Nephron (organoid): ENCODE data around the gene LRFN2.

Experiments used
- H3K27ac Mint-ChIP-seq, 3 experiments: 2 replicates each; pipeline ENCODE4 v1.8.0; 2020; ENCODE audit warnings: mixed read lengths in 3 of 3, mild to moderate bottlenecking in 2 of 3, moderate library complexity in 1 of 3
- H3K27me3 Mint-ChIP-seq: 2 replicates; pipeline ENCODE4 v1.8.0; 2021; ENCODE audit warnings: low read depth, mild to moderate bottlenecking, moderate library complexity, mixed read lengths
- H3K36me3 Mint-ChIP-seq: 2 replicates; pipeline ENCODE4 v1.8.0; 2020; ENCODE audit warnings: low read depth, mixed read lengths
- H3K4me1 Mint-ChIP-seq: 2 replicates; pipeline ENCODE4 v1.8.0; 2020; ENCODE audit warnings: mixed read lengths
- H3K4me3 Mint-ChIP-seq, 3 experiments: 2 replicates each; pipeline ENCODE4 v1.8.0; 2020; ENCODE audit warnings: mild to moderate bottlenecking in 3 of 3, mixed read lengths in 3 of 3, moderate library complexity in 2 of 3
- H3K9me3 Mint-ChIP-seq: 2 replicates; pipeline ENCODE4 v1.8.0; 2020; ENCODE audit warnings: mixed read lengths
- TF ChIP-seq, protein P1 (sequence below), 3 experiments: fragments of 200-600 bp; sonication (generic); IDR thresholded peaks; one replicate each; pipeline ENCODE4 v1.5.0; 2021; ENCODE audit warnings: antibody characterized with exemption in 3 of 3; ENCODE audit not compliant: unreplicated experiment in 3 of 3

Gene LRFN2

DNA sequence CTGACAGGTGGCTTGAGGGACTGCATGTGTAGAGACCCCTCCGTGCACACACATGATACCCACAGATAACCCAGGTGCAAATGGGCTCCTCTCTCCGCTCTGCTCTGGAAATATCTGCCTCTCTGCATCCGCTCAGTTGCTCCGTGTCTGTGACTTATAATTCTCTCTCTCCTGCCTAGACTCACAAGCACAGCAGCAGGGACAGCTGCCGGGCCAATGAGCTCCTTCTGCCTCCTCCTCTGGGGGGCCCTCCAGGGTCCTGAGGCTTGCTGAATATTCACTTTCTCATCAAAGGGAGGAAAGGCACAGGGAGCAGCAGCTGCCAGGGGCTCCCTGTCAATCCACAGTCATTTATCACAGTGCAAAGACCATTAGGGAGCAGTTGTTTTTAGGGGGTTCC is 24.1 kb downstream of the LRFN2 start:
- TF ChIP-seq, protein P1, sequence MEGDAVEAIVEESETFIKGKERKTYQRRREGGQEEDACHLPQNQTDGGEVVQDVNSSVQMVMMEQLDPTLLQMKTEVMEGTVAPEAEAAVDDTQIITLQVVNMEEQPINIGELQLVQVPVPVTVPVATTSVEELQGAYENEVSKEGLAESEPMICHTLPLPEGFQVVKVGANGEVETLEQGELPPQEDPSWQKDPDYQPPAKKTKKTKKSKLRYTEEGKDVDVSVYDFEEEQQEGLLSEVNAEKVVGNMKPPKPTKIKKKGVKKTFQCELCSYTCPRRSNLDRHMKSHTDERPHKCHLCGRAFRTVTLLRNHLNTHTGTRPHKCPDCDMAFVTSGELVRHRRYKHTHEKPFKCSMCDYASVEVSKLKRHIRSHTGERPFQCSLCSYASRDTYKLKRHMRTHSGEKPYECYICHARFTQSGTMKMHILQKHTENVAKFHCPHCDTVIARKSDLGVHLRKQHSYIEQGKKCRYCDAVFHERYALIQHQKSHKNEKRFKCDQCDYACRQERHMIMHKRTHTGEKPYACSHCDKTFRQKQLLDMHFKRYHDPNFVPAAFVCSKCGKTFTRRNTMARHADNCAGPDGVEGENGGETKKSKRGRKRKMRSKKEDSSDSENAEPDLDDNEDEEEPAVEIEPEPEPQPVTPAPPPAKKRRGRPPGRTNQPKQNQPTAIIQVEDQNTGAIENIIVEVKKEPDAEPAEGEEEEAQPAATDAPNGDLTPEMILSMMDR (IDR thresholded peaks at IDR 0.05; ENCODE audit: unreplicated experiment in 3 of 3): no peak
- Mint-ChIP-seq H3K27ac (peak overlapping the region in 1 of 3 experiments; percentile 9), H3K36me3 (no peaks in the 10 kb centered on the region), H3K4me1 (peaks cover 29% of the 10 kb centered on the region), H3K27me3 (peaks cover 25% of the 10 kb centered on the region), H3K4me3 (no peak overlapping the region), H3K9me3 (no peaks in the 10 kb centered on the region)

DNA sequence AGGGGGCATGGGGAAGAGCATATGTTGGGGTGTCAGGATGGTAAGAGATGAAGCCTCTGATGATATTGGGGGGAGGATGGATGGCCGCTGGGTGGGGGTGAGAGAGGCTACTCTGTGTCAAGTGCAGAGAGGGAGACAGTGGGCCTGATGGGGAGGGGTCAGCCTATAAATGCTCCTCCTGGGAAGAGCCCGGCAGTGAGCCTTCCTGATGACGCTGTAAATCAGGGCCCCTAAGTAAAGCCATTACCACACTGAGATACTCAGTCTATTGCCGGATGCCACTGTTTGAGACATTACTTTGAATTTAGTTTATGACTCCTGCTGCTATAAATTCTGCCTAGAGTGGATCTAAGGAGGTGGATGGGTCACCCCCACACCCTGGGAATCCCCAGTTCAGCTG is 28.1 kb downstream of the LRFN2 start:
- Mint-ChIP-seq H3K27ac (no peak overlapping the region), H3K4me1 (peaks cover 29% of the 10 kb centered on the region), H3K9me3 (no peaks in the 10 kb centered on the region), H3K36me3 (no peaks in the 10 kb centered on the region), H3K4me3 (no peak overlapping the region), H3K27me3 (peaks cover 46% of the 10 kb centered on the region)
- TF ChIP-seq, protein P1 (IDR thresholded peaks at IDR 0.05; ENCODE audit: unreplicated experiment in 3 of 3): no peak

DNA sequence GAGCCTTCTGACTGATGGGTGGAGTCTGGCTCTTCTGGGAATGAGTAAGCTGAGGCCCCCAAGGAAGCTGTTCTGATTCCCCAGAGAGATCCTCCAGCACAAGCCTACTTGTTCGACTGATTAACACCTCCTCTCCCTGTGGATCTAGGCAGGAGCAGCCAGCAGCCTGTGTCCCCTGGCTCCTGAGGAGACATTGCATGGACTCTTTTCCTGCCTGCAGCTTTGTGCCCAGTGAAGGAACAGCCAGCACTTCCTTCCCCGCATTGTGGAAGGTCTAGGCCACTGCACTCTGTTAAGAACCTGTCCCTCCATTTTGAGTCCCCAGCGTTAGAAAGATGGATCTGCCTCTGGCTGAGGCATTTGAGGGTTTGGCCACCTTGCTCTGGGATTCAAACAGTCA is 29.1 kb downstream of the LRFN2 start:
- Mint-ChIP-seq H3K27me3 (peaks cover 42% of the 10 kb centered on the region), H3K36me3 (no peaks in the 10 kb centered on the region), H3K4me1 (peaks cover 26% of the 10 kb centered on the region), H3K4me3 (no peak overlapping the region), H3K27ac (no peak overlapping the region), H3K9me3 (no peaks in the 10 kb centered on the region)
- TF ChIP-seq, protein P1 (IDR thresholded peaks at IDR 0.05; ENCODE audit: unreplicated experiment in 3 of 3): no peak

DNA sequence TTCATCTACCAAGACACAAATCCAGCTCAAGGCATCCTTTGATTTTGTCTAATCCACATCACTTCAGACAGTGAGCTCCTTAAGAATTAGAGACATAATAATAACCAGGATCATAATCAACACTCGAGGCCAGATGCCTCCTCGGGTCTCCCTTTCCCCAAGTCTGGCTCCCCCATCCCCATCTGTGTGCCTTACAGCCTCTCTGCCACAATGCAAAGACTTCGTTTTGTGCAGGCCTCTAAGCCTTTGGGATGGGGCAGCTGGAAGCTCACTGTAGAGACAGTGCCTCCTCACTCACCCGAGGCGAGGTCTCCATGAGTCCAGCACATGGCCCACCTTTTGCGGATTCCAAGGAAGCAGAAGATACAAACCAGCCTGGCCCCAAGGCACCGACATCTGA is 30.3 kb downstream of the LRFN2 start:
- Mint-ChIP-seq H3K36me3 (no peaks in the 10 kb centered on the region), H3K4me1 (peaks cover 19% of the 10 kb centered on the region), H3K9me3 (no peaks in the 10 kb centered on the region), H3K27me3 (peaks cover 48% of the 10 kb centered on the region), H3K27ac (no peak overlapping the region), H3K4me3 (no peak overlapping the region)
- TF ChIP-seq, protein P1 (IDR thresholded peaks at IDR 0.05; ENCODE audit: unreplicated experiment in 3 of 3): no peak

DNA sequence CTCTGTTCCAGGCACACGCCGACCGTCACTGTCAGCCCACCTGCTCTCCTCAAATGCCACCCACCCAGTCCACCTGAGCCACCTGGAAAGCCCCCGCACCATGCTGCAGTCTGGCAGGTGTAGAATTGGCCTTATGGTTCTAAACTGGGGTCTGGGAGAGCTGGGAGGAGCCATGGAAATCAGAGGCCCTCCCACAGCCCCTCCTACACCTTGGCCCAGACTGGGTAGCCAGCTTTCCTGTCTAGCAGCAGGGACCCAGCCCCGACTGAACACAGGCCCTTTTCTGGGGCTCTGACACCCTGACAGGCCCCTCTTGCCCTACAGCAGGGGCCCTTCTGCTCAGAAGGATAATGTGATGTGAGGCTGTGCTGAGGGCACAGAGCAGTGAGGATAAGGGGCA is 31.1 kb downstream of the LRFN2 start:
- Mint-ChIP-seq H3K36me3 (no peaks in the 10 kb centered on the region), H3K27me3 (peaks cover 53% of the 10 kb centered on the region), H3K27ac (no peak overlapping the region), H3K4me1 (peaks cover 17% of the 10 kb centered on the region), H3K4me3 (no peak overlapping the region), H3K9me3 (no peaks in the 10 kb centered on the region)
- TF ChIP-seq, protein P1 (IDR thresholded peaks at IDR 0.05; ENCODE audit: unreplicated experiment in 3 of 3): no peak

DNA sequence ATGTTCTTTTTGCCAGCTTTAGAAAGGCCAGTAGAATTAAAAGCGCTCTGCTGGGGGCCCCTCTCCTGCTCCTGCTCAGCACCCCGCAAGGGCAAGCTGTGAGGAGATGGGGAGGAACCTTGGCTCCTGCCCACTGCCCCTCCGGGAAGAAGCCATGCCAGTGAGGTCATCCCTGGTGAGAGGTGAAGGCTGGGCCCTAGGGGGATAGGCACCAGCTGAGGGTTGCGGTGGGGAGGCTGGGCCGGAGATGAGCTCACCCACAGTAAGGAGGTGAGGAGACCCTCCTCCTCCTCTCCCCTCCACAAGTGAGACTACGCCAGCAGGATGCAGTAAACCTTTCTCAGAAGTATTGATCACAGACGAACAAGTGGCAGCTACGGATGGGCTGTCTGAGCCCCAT is 32.1 kb downstream of the LRFN2 start:
- TF ChIP-seq, protein P1 (IDR thresholded peaks at IDR 0.05; ENCODE audit: unreplicated experiment in 3 of 3): no peak
- Mint-ChIP-seq H3K36me3 (no peaks in the 10 kb centered on the region), H3K4me3 (no peak overlapping the region)

More for the DNA sequence above, 32.1 kb downstream of the LRFN2 start:
- Mint-ChIP-seq H3K9me3 (no peaks in the 10 kb centered on the region), H3K27me3 (peaks cover 52% of the 10 kb centered on the region), H3K4me1 (peaks cover 17% of the 10 kb centered on the region), H3K27ac (no peak overlapping the region)
